PC-3 (cell line): ENCODE data around the gene SNRPN. TPM values are rescaled to one million over a fixed set of nuclear protein-coding genes. Genes with fewer than 3 reads are reported as not detected.

ENCODE experiments used
- ATAC-seq: fragments of 200-7000 bp; cut with Tn5 transposase; 2 replicates; pipeline ENCODE4 v1.9.1; 2020; ENCODE audit warnings: mild to moderate bottlenecking, moderate library complexity
- Bru-seq: library from RNA; stranded (reverse); fragments of 400-500 nt; gene quantifications from one replicate; lab custom pipeline; 2021; lab: Mats Ljungman, UMichigan
- BruChase-seq, 2 experiments: library from RNA; stranded (reverse); fragments of 400-500 nt; gene quantifications; one replicate each; lab custom pipeline; 2021; lab: Mats Ljungman, UMichigan
- BruUV-seq: library from RNA; stranded (reverse); fragments of 400-500 nt; replicated peaks from 2 replicates; lab custom pipeline; 2021; lab: Mats Ljungman, UMichigan
- CTCF ChIA-PET: fragments of 300-600 bp; sonication (Branson Sonifier 250); formaldehyde crosslinking; loops from one replicate; lab custom pipeline; 2022; ENCODE audit warnings: antibody characterized with exemption; lab: Charles Lee
- POLR2A ChIA-PET: fragments of 300-600 bp; sonication (Branson Sonifier 250); formaldehyde crosslinking; loops from one replicate; lab custom pipeline; 2022; ENCODE audit warnings: antibody characterized with exemption; ENCODE audit not compliant: unreplicated experiment; lab: Charles Lee
- DNase-seq: peaks from one replicate; pipeline ENCODE4 v3.0.0-alpha.2; 2015
- H2AFZ ChIP-seq: fragments of 300-600 bp; sonication (generic); 2 replicates; pipeline ENCODE4 v1.6.0; 2016; ENCODE audit warnings: antibody characterized with exemption, low read length
- H3F3A ChIP-seq: fragments of 300-600 bp; sonication (generic); one replicate; pipeline ENCODE4 v1.6.0; 2017; ENCODE audit warnings: antibody characterized with exemption, low read length, control low read depth, mild to moderate bottlenecking; ENCODE audit not compliant: unreplicated experiment
- H3K27ac ChIP-seq: fragments of 300-600 bp; sonication (generic); 2 replicates; pipeline ENCODE4 v1.5.1; 2016; ENCODE audit warnings: mild to moderate bottlenecking, low read length
- H3K27me3 ChIP-seq: fragments of 300-600 bp; sonication (generic); 2 replicates; pipeline ENCODE4 v1.6.1; 2016; ENCODE audit warnings: low read length, mixed read lengths
- H3K36me3 ChIP-seq: fragments of 300-600 bp; sonication (generic); 2 replicates; pipeline ENCODE4 v1.6.1; 2016; ENCODE audit warnings: low read depth, mixed run types, low read length, mixed read lengths
- H3K4me1 ChIP-seq: fragments of 300-600 bp; sonication (generic); 2 replicates; pipeline ENCODE4 v1.5.1; 2016; ENCODE audit warnings: low read length; ENCODE audit not compliant: insufficient read depth
- H3K4me2 ChIP-seq: fragments of 300-600 bp; sonication (generic); 2 replicates; pipeline ENCODE4 v1.6.0; 2016; ENCODE audit warnings: low read length
- H3K4me3 ChIP-seq: fragments of 300-600 bp; sonication (generic); 2 replicates; pipeline ENCODE4 v1.5.1; 2016; ENCODE audit warnings: mild to moderate bottlenecking, low read length, mixed read lengths
- H3K79me2 ChIP-seq: fragments of 300-600 bp; sonication (generic); 2 replicates; pipeline ENCODE4 v1.6.1; 2017; ENCODE audit warnings: low read length, mixed read lengths
- H3K9ac ChIP-seq: fragments of 300-600 bp; sonication (generic); 2 replicates; pipeline ENCODE4 v1.6.0; 2016; ENCODE audit warnings: mild to moderate bottlenecking, low read length
- H3K9me2 ChIP-seq: fragments of 300-600 bp; sonication (generic); replicated peaks from 2 replicates; pipeline ENCODE4 v1.6.1; 2016; ENCODE audit warnings: mixed run types, low read length, mixed read lengths
- H3K9me3 ChIP-seq: fragments of 300-600 bp; sonication (generic); 2 replicates; pipeline ENCODE4 v1.6.1; 2016; ENCODE audit warnings: low read length, mixed read lengths
- H4K20me1 ChIP-seq: fragments of 300-600 bp; sonication (generic); 2 replicates; pipeline ENCODE4 v1.6.1; 2016; ENCODE audit warnings: low read length, mixed read lengths
- CTCF ChIP-seq: fragments of 300-600 bp; sonication (generic); conservative IDR thresholded peaks from 2 replicates; pipeline ENCODE4 v1.5.1; 2017; ENCODE audit warnings: antibody characterized with exemption, low read depth, mild to moderate bottlenecking, low read length
- EZH2 ChIP-seq: fragments of 300-600 bp; sonication (generic); IDR thresholded peaks from one replicate; pipeline ENCODE4 v1.6.1; 2017; ENCODE audit warnings: antibody characterized with exemption, mild to moderate bottlenecking, low read length; ENCODE audit not compliant: unreplicated experiment
- EZH2phosphoT487 ChIP-seq: fragments of 300-600 bp; sonication (generic); IDR thresholded peaks from 2 replicates; pipeline ENCODE4 v1.6.1; 2018; ENCODE audit warnings: mild to moderate bottlenecking, antibody characterized with exemption, low read length, borderline replicate concordance
- intact Hi-C: fragments of 100-400 bp; cut with micrococcal nuclease; formaldehyde crosslinking; loops from 2 replicates; pipeline ENCODE4 v1.9.0; 2023
- long read RNA-seq: library from polyadenylated mRNA; unstranded; transcript quantifications from one replicate; pipeline ENCODE4 v2.0.0, GENCODE V29; 2021; ENCODE audit not compliant: unreplicated experiment
- total RNA-seq: library from RNA; depleted of rRNA; stranded (reverse); fragments of >200 nt; gene quantifications from 2 replicates; pipeline ENCODE4 v1.2.3, GENCODE V29; 2014; rRNA removed

The SNRPN gene
- 131 and 139 TPM in 2 replicates for total RNA-seq
- Bru-seq, nascent RNA = percentile 30 among the genes with signal in this experiment
- BruChase-seq, experiment 1, labeled RNA remaining after a 6-hour chase = percentile 40 among the genes with signal in this experiment
- percentile 41 among the genes with signal in this experiment for BruChase-seq, experiment 2, labeled RNA remaining after a 2-hour chase
- long read RNA-seq, transcript SNRPN-202 (10 exons, 1,528 nt) = major isoform, 98 of 132 reads
- long read RNA-seq, partial matches to known transcripts = 12 of 132 reads
- long read RNA-seq, other reads (novel, unspliced or antisense) = 19 of 132 reads

DNA sequence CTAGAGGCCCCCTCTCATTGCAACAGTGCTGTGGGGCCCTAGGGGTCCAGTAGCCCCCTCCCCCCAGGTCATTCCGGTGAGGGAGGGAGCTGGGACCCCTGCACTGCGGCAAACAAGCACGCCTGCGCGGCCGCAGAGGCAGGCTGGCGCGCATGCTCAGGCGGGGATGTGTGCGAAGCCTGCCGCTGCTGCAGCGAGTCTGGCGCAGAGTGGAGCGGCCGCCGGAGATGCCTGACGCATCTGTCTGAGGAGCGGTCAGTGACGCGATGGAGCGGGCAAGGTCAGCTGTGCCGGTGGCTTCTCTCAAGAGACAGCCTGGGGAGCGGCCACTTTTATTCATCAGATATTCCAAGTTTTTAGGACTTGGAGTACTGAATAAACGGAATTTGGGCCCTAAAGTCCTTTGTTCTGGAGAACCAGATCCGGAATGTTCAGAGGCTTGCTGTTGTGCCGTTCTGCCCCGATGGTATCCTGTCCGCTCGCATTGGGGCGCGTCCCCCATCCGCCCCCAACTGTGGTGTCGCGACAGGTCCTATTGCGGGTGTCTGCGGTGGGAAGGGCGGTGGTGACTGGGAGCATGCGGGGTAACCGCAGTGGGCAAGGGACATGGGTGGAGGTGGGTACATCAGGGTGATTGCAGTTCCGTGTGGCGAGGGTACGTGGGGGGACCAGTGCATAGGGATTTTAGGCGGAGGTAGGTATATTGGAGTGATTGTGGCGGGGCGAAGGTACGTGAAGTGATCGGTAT lies at the start of gene SNRPN, which contains the start of gene SNURF:
TSS of gene SNRPN (plus strand) at position 205 of the 748 bp plus-strand sequence. CDS start 19,467 bp downstream, outside the sequence.
TSS of gene SNURF (plus strand) at position 205 of the 748 bp plus-strand sequence. CDS start at position 267, 62 bp downstream.
- Histone ChIP-seq H2AFZ (peak within 1 kb of the TSS; percentile 78), H3K79me2 (peaks cover 50% of the 10 kb centered on the region), H3K36me3 (no peaks in the 10 kb centered on the region), H3K4me2 (peak within 1 kb of the TSS; percentile 82), H3K27ac (peak within 1 kb of the TSS; percentile 70), H3F3A (no peaks in the 10 kb centered on the region), H3K9me2 (no peaks in the 10 kb centered on the region), H3K4me1 (no peaks in the 10 kb centered on the region), H3K9ac (peak within 1 kb of the TSS; percentile 79), H3K4me3 (peak within 1 kb of the TSS; percentile 88), H3K27me3 (no peaks in the 10 kb centered on the region), H3K9me3 (0 out of 2 replicates have a peak, but pooled peaks cover 6% of the 10 kb centered on the region), H4K20me1 (no peaks in the 10 kb centered on the region)
- CTCF ChIA-PET = no interaction called here
- TF ChIP-seq CTCF (no peak), EZH2phosphoT487 (no peak), EZH2 (no peak)
- POLR2A ChIA-PET = no interaction called here
- TSS peak; percentile 44 for BruUV-seq
- intact Hi-C loops = no loop called here
- DNase-seq (peak; percentile 57), ATAC-seq (peak; percentile 75)

DNA sequence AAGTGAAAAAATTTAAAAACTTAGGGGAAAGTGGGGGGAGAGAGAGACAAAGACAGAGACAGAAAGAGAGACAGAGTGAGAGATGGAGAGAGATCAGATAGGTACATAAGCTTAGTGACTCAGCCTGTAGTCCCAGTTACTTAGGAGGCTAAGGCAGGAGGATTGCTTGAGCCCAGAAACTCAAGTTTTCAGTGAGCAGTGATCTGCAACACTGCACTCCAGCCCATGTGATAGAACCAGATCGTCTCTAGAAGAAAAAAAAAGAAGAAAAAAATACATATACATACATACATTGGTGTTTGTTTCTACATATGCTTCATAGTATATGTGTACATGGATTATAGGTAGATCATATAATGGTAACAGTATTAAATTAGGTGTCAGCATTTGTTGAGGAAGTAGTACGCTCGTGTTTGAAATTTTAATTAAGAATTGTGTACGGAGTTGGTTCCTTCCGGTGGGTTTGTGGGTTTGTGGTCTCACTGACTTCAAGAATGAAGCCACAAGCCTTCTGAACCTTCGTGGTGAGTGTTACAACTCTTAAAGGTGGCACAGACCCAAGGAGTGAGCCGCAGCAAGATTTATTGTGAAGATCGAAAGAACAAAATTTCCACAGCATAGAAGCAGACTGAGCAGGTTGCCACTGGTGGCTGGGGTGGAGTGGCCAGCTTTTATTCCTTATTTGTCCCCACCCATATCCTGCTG lies 38.3 kb upstream of the SNRPN start:
- H2AFZ ChIP-seq = no peak overlapping the region
- no peaks in the 10 kb centered on the region for H3K79me2 ChIP-seq
- H3K9me2 ChIP-seq = no peaks in the 10 kb centered on the region
- no peak overlapping the region for H3K27ac ChIP-seq
- H3K27me3 ChIP-seq = no peaks in the 10 kb centered on the region
- no peak for DNase-seq
- ChIA-PET POLR2A (no interaction called here), CTCF (no interaction called here)
- 0 out of 2 replicates have a peak, but pooled peaks cover 4% of the 10 kb centered on the region for H3K4me1 ChIP-seq
- no peaks in the 10 kb centered on the region for H3F3A ChIP-seq
- no peaks in the 10 kb centered on the region for H4K20me1 ChIP-seq
- H3K36me3 ChIP-seq = no peaks in the 10 kb centered on the region
- no peaks in the 10 kb centered on the region; the same call in 1 of the 2 replicates for H3K9me3 ChIP-seq
- H3K9ac ChIP-seq = no peak overlapping the region
- ATAC-seq = no peak
- intact Hi-C loops = no loop called here
- no peak for TF ChIP-seq EZH2
- BruUV-seq = no TSS peak
- H3K4me3 ChIP-seq = no peak overlapping the region
- no peak overlapping the region for H3K4me2 ChIP-seq

DNA sequence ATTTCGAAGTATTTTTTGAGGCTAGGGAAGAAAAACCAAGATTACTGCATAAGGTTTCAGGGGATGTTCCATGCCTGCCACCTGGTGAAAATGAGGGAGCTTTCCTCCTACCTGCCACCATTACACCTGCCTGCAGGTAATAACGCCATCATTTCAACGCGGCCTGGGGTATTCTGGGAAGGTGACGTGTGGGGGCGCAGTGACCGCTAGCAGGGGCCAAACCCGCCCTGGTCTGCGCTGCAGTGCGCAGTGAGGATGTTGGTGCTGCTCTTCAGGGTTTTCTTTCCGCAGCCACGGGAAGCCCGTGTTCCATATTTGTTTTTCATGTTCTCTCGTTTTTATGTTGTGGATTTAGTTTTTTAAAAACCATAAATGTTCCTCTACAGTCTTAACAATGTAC lies 37.4 kb upstream of the SNRPN start:
- H3K79me2 ChIP-seq = no peaks in the 10 kb centered on the region
- no peak overlapping the region for H3K9ac ChIP-seq
- ChIA-PET POLR2A (no interaction called here), CTCF (no interaction called here)
- no peak overlapping the region for H3K27ac ChIP-seq
- TF ChIP-seq EZH2phosphoT487 (no peak), EZH2 (no peak), CTCF (no peak)
- no peaks in the 10 kb centered on the region for H3F3A ChIP-seq
- H3K4me1 ChIP-seq = 0 out of 2 replicates have a peak, but pooled peaks cover 4% of the 10 kb centered on the region
- intact Hi-C loops = no loop called here
- DNase-seq = no peak
- H4K20me1 ChIP-seq = no peaks in the 10 kb centered on the region
- no peak for ATAC-seq
- H3K9me3 ChIP-seq = no peaks in the 10 kb centered on the region; the same call in 1 of the 2 replicates
- H2AFZ ChIP-seq = no peak overlapping the region
- no peak overlapping the region for H3K4me2 ChIP-seq
- no TSS peak for BruUV-seq
- H3K4me3 ChIP-seq = no peak overlapping the region
- H3K36me3 ChIP-seq = no peaks in the 10 kb centered on the region
- no peaks in the 10 kb centered on the region for H3K27me3 ChIP-seq
- no peaks in the 10 kb centered on the region for H3K9me2 ChIP-seq
